Fibroblast of mammary gland (primary cell): ENCODE results near the gene DNAJC10.

Source experiments
- DNase-seq: peaks from one replicate; pipeline ENCODE4 v3.0.0-alpha.2; 2010; ENCODE audit warnings: low read depth
- H3K4me3 ChIP-seq: 2 replicates; pipeline ENCODE4 v1.5.1; 2011; ENCODE audit warnings: low read depth, mild to moderate bottlenecking, low read length, moderate library complexity; ENCODE audit not compliant: control insufficient read depth
- CTCF ChIP-seq: conservative IDR thresholded peaks from 2 replicates; pipeline ENCODE4 v1.5.1; 2011; ENCODE audit warnings: low read depth, low read length, inconsistent platforms; ENCODE audit not compliant: control insufficient read depth, insufficient read depth

Gene DNAJC10

GRCh38 chr2:182836451-182836850 is 120.4 kb downstream of the DNAJC10 start:
- DNase-seq: no peak
- H3K4me3 ChIP-seq: no peak overlapping the region
- no peak for TF ChIP-seq CTCF
